GM23248 (cell line): ENCODE measurements around the gene FAM161B.

Source experiments
- EZH2 ChIP-seq: fragments of 200-600 bp; sonication (generic); IDR thresholded peaks from 2 replicates; pipeline ENCODE4 v1.6.1; 2018; ENCODE audit warnings: antibody characterized with exemption, mild to moderate bottlenecking; ENCODE audit not compliant: insufficient read depth, poor library complexity, severe bottlenecking
- EZH2phosphoT487 ChIP-seq: fragments of 200-600 bp; sonication (generic); IDR thresholded peaks from 2 replicates; pipeline ENCODE4 v1.6.1; 2018; ENCODE audit warnings: antibody characterized with exemption, moderate library complexity, mild to moderate bottlenecking, low read depth; ENCODE audit not compliant: insufficient read depth

DNA sequence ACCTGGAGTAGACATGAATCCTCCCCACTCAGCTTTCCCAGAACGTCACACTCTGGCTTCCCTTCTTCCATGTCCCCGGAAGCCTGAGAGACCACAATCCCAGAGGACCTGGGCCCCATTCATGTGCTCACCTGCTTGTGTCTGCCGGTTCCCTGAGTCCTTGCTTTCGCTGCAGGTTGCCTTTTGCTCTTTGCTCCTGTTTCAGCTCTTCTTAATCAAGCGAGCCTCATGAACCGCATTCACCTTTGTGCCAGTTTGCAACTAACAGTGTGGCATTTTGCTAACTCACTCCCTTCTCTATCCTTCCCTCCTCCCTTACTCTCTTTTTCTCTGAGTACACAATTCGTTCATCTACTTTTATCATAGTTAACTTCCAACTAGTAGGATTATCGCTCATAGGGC lies 46.1 kb upstream of the FAM161B start:
- TF ChIP-seq EZH2 (no peak), EZH2phosphoT487 (no peak)
